Head of caudate nucleus (tissue), 42 donors: ENCODE measurements around the gene XCL1.

ENCODE experiments used
- DNase-seq, 42 donors: peaks; one replicate each; pipeline versions ENCODE4 v3.0.0 to v3.0.0-alpha.2; 2020 to 2021; ENCODE audit warnings: mixed read lengths in 7 of 42
- intact Hi-C: fragments of 100-400 bp; cut with DNase I; formaldehyde crosslinking; loops from one replicate; pipeline ENCODE4 v1.15.0; 2022

Gene XCL1

DNA sequence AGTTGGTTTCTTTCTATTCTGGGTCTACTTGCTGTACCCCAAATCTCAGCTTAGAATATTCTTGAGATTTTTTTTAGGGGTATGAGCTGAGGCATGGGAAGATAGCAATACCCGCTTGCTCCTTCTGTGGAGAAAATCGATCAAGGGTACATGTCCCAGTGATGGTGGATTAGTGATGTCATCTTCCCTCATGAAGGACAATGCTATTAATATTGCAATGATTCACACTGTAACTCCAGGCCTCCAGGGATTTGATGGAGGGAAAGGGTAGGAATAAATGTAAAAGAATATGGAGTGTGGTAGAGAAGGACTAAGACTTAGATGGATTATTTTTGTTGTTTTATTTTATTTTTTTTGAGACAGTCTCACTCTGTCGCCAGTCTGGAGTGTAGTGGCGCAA, 47.4 kb downstream of the XCL1 start:
- intact Hi-C loops, result no loop called here
- no peak for DNase-seq

DNA sequence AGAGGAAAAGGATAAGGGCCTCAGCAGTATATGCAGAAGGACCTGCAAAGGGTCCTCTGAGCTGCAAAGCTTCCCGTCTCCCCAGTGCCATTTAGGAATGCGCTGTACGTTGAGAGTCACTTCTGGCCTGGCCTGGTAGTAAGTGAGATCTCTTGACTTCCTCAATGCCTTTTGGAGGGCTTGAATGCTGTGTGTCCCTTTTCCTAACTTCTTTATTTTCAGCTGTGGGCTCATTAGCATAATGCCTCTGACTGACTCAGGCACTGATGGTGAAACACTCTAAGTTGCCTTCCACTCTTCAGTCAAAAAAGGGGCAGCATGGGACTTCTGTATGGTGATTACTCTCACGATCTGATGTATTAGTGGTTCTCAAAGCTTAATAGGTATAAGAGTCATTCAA, 49.9 kb downstream of the XCL1 start:
- DNase-seq, result no peak
- intact Hi-C loops, result no loop called here

DNA sequence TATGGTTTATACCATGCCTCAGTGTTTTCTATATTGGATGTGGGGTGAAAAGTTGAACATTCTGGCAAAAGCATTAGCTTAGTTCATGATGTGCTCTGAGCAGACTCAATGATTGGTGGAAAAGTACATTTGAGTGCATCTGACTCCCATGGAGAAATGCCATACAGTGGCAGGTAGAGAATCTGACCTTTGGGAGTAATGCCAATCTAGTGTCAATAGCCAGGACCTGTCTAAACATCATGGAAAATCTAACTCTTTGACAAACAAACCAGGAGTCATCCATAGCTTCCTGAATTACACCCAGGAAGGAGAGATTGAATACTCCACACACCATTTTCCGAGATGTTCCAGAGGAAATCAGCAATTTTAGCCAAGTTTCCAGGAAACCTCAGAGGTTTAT, 51.0 kb downstream of the XCL1 start:
- intact Hi-C loops, result no loop called here
- no peak for DNase-seq

DNA sequence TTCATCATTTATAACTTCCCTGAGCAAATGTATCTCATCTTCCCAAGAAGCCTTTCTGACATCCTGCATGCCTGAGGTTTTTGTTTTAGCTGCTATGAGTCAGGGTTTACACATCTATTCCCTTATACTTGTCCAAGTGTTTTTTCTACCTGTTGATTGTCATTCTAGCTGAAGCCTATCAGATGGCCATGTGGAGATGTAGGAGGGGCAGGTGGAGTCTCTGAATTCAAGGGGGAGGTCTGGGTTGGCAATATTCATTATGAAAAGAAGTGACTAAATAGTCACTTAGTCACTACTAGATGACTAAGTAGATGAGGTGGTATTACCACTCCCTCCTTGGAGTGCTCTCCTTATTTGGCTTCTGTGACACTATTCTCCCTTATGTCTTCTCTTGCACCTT, 52.4 kb downstream of the XCL1 start:
- intact Hi-C loops, result no loop called here
- DNase-seq, result no peak

DNA sequence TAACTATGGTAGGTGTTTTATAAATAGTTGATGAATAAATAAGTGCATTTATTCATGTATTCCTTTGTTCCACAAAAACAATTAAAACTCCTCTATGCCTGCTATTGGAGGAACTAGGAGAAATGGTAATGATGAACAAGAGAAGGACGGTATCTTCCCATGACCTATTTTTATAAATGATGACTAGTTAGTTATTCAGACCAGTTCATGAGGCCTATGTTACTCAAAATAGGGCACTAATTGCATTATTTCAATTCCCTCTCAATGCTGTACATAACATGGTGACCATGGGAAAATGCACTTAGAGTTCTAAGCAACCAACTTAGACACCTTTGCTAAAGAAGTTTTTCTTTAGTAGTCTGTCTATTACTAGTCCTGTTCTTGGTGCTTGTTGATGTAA, 53.1 kb downstream of the XCL1 start:
- no peak for DNase-seq
- intact Hi-C loops, result no loop called here
